ELF-1 (cell line): ENCODE results near the gene CASZ1.

Experiments used
- DNase-seq: peaks from one replicate; pipeline ENCODE4 v3.0.0-alpha.2; 2016; ENCODE audit warnings: low read depth, low spot score

CASZ1 gene

GRCh38 chr1:10796029-10796944, at the start of gene CASZ1:
Gene CASZ1, minus strand, starts transcription at chr1:10796646. Its CDS starts 102,757 bp downstream, at chr1:10693889.
- DNase-seq: peak; percentile 94

- no peak for DNase-seq
Measured at GRCh38 chr1:10843697-10844096, 47.3 kb upstream of the CASZ1 start.

GRCh38 chr1:10841118-10841517, 44.7 kb upstream of the CASZ1 start:
- DNase-seq: no peak

GRCh38 chr1:10839188-10839770, 42.8 kb upstream of the CASZ1 start:
- no peak for DNase-seq

- DNase-seq: no peak
Measured at GRCh38 chr1:10838541-10838940, 42.1 kb upstream of the CASZ1 start.

- no peak for DNase-seq
Measured at GRCh38 chr1:10836726-10837125, 40.3 kb upstream of the CASZ1 start.

- peak; percentile 95 for DNase-seq
Measured at GRCh38 chr1:10835822-10836421, 39.5 kb upstream of the CASZ1 start.

- DNase-seq: no peak
Measured at GRCh38 chr1:10835421-10835820, 39.0 kb upstream of the CASZ1 start.

- no peak for DNase-seq
Measured at GRCh38 chr1:10834770-10835412, 38.4 kb upstream of the CASZ1 start.

GRCh38 chr1:10833630-10834557, 37.4 kb upstream of the CASZ1 start:
- no peak for DNase-seq

GRCh38 chr1:10832703-10833102, 36.3 kb upstream of the CASZ1 start:
- DNase-seq: no peak

- DNase-seq: no peak
Measured at GRCh38 chr1:10830961-10831668, 34.7 kb upstream of the CASZ1 start.

- no peak for DNase-seq
Measured at GRCh38 chr1:10829965-10830515, 33.6 kb upstream of the CASZ1 start.

GRCh38 chr1:10829067-10829818, 32.8 kb upstream of the CASZ1 start:
- DNase-seq: no peak

- no peak for DNase-seq
Measured at GRCh38 chr1:10827377-10828333, 31.2 kb upstream of the CASZ1 start.

- no peak for DNase-seq
Measured at GRCh38 chr1:10825592-10825991, 29.1 kb upstream of the CASZ1 start.

GRCh38 chr1:10824821-10825540, 28.5 kb upstream of the CASZ1 start:
- peak; percentile 46 for DNase-seq

GRCh38 chr1:10823000-10823401, 26.6 kb upstream of the CASZ1 start:
- DNase-seq: no peak
